HCT116 (cell line): ENCODE results near the gene HPN. TPM values are rescaled to one million over a fixed set of nuclear protein-coding genes. Genes with fewer than 3 reads are reported as not detected.

ENCODE experiments used
- ATAC-seq: fragments of 200-7000 bp; cut with Tn5 transposase; 2 replicates; pipeline ENCODE4 v1.9.1; 2020; ENCODE audit warnings: mild to moderate bottlenecking, moderate library complexity
- BruUV-seq: library from RNA; stranded (reverse); fragments of 400-500 nt; replicated peaks from 2 replicates; lab custom pipeline; 2021; lab: Mats Ljungman, UMichigan
- CTCF ChIA-PET: fragments of 300-600 bp; sonication (Branson Sonifier 250); formaldehyde crosslinking; loops from one replicate; lab custom pipeline; 2021; ENCODE audit warnings: antibody characterized with exemption; lab: Charles Lee
- POLR2A ChIA-PET: fragments of 300-600, 350-600 bp; sonication (Branson Sonifier 250); formaldehyde crosslinking; loops from one replicate; lab custom pipeline; 2021; ENCODE audit warnings: antibody characterized with exemption; lab: Charles Lee
- RAD21 ChIA-PET, 2 experiments: fragments of 300-600 bp; sonication (Branson Sonifier 250); formaldehyde crosslinking; loops; one replicate each; lab custom pipeline; 2023; ENCODE audit warnings: low total read pairs in 2 of 2; ENCODE audit not compliant: uncharacterized antibody in 2 of 2, unreplicated experiment in 2 of 2, low non-redundant PET in 1 of 2; lab: Charles Lee
- DNase-seq: peaks from one replicate; pipeline ENCODE4 v3.0.0-alpha.2; 2010; ENCODE audit warnings: low read depth, low spot score
- H2AFZ ChIP-seq: fragments of 200-600 bp; shearing (Covaris generic), sonication (generic); 2 replicates; pipeline ENCODE4 v1.6.1; 2017; ENCODE audit warnings: low read depth, mixed run types, mixed read lengths, antibody characterized with exemption, low read length; ENCODE audit not compliant: poor library complexity, severe bottlenecking
- H3K27ac ChIP-seq: 2 replicates; pipeline ENCODE4 v1.5.1; 2012; ENCODE audit warnings: low read depth, low read length
- H3K27me3 ChIP-seq: fragments of 200-600 bp; sonication (generic); 2 replicates; pipeline ENCODE4 v1.6.1; 2016; ENCODE audit warnings: mixed run types, low read length, mixed read lengths; ENCODE audit not compliant: insufficient read depth
- H3K36me3 ChIP-seq, 2 experiments: fragments of 200-500 bp in 1 of 2; fragments of 200-600 bp in 1 of 2; sonication (Bioruptor generic) in 1 of 2; sonication (generic) in 1 of 2; 2 replicates each; pipeline versions ENCODE4 v1.5.1 to v1.6.1; 2014 to 2016; ENCODE audit warnings: low read length in 2 of 2, inconsistent platforms in 1 of 2, mixed read lengths in 1 of 2, mixed run types in 1 of 2; ENCODE audit not compliant: insufficient read depth in 2 of 2, control insufficient read depth in 1 of 2
- H3K4me1 ChIP-seq, 2 experiments: fragments of 200-600 bp in 1 of 2; sonication (generic) in 1 of 2; 2 replicates each; pipeline versions ENCODE4 v1.5.1 to v1.6.1; 2012 to 2017; ENCODE audit warnings: low read length in 2 of 2, inconsistent platforms in 1 of 2, mild to moderate bottlenecking in 1 of 2, mixed read lengths in 1 of 2, mixed run types in 1 of 2, moderate library complexity in 1 of 2; ENCODE audit not compliant: insufficient read depth in 2 of 2, control insufficient read depth in 1 of 2
- H3K4me2 ChIP-seq: fragments of 200-600 bp; sonication (generic); 2 replicates; pipeline ENCODE4 v1.6.1; 2017; ENCODE audit warnings: mixed run types, low read length, mixed read lengths
- H3K4me3 ChIP-seq, 2 experiments: fragments of 200-600 bp in 1 of 2; sonication (generic) in 1 of 2; replicated peaks in 1 of 2; 2 replicates each; pipeline ENCODE4 v1.5.1; 2011 to 2016; ENCODE audit warnings: low read length in 2 of 2, control low read depth in 1 of 2, low read depth in 1 of 2, mild to moderate bottlenecking in 1 of 2, mixed read lengths in 1 of 2, mixed run types in 1 of 2
- H3K79me2 ChIP-seq: fragments of 200-600 bp; sonication (generic); 2 replicates; pipeline ENCODE4 v1.6.1; 2017; ENCODE audit warnings: mild to moderate bottlenecking, mixed run types, low read length, moderate library complexity, mixed read lengths; ENCODE audit not compliant: insufficient read depth
- H3K9ac ChIP-seq: fragments of 200-600 bp; sonication (generic); 2 replicates; pipeline ENCODE4 v1.6.1; 2016; ENCODE audit warnings: low read length, mixed read lengths
- H3K9me2 ChIP-seq: fragments of 200-600 bp; sonication (generic), shearing (Covaris generic); 2 replicates; pipeline ENCODE4 v1.6.1; 2017; ENCODE audit warnings: mixed run types, mild to moderate bottlenecking, moderate library complexity; ENCODE audit not compliant: insufficient read depth
- H3K9me3 ChIP-seq, 2 experiments: fragments of 200-500 bp in 1 of 2; fragments of 200-600 bp in 1 of 2; sonication (Bioruptor generic) in 1 of 2; sonication (generic) in 1 of 2; 2 replicates each; pipeline ENCODE4 v1.6.1; 2014 to 2017; ENCODE audit warnings: low read length in 2 of 2, mixed read lengths in 2 of 2, inconsistent platforms in 1 of 2, low read depth in 1 of 2, mild to moderate bottlenecking in 1 of 2, mixed run types in 1 of 2, moderate library complexity in 1 of 2; ENCODE audit not compliant: control insufficient read depth in 1 of 2, insufficient read depth in 1 of 2
- H4K20me1 ChIP-seq: fragments of 200-600 bp; sonication (generic), shearing (Covaris generic); 2 replicates; pipeline ENCODE4 v1.6.1; 2017; ENCODE audit warnings: mixed run types, mild to moderate bottlenecking, moderate library complexity; ENCODE audit not compliant: insufficient read depth
- CBX3 ChIP-seq: IDR thresholded peaks from 2 replicates; pipeline ENCODE4 v1.6.1; 2012; ENCODE audit warnings: low read depth
- CEBPB ChIP-seq: IDR thresholded peaks from 2 replicates; pipeline ENCODE4 v1.6.1; 2012; ENCODE audit warnings: low read depth
- EGR1 ChIP-seq: IDR thresholded peaks from 2 replicates; pipeline ENCODE4 v1.6.1; 2012; ENCODE audit warnings: low read depth
- EZH2 ChIP-seq: fragments of 200-600 bp; sonication (generic); IDR thresholded peaks from 2 replicates; pipeline ENCODE4 v1.6.1; 2017; ENCODE audit warnings: antibody characterized with exemption, mixed run types
- EZH2phosphoT487 ChIP-seq: fragments of 200-600 bp; IDR thresholded peaks from 2 replicates; pipeline ENCODE4 v1.6.1; 2018; ENCODE audit warnings: antibody characterized with exemption, borderline replicate concordance
- MAX ChIP-seq: IDR thresholded peaks from 2 replicates; pipeline ENCODE4 v1.6.1; 2012
- REST ChIP-seq: IDR thresholded peaks from 2 replicates; pipeline ENCODE4 v1.6.1; 2012; ENCODE audit warnings: low read depth
- SIN3A ChIP-seq: IDR thresholded peaks from 2 replicates; pipeline ENCODE4 v1.6.1; 2012; ENCODE audit warnings: low read depth
- ZBTB33 ChIP-seq: IDR thresholded peaks from 2 replicates; pipeline ENCODE4 v1.6.1; 2011; ENCODE audit warnings: mild to moderate bottlenecking, low read length, moderate library complexity; ENCODE audit not compliant: insufficient replicate concordance; ENCODE audit errors: extremely low read depth
- ZNF274 ChIP-seq: fragments of 200-500 bp; sonication (Bioruptor generic); IDR thresholded peaks from 2 replicates; pipeline ENCODE4 v1.6.1; 2014; ENCODE audit warnings: mild to moderate bottlenecking, low read depth, low read length, inconsistent platforms
- intact Hi-C: fragments of 100-400 bp; cut with micrococcal nuclease; formaldehyde crosslinking; loops from 2 replicates; pipeline ENCODE4 v1.10.0; 2022
- total RNA-seq: library from RNA; stranded (reverse); gene quantifications from one replicate; pipeline ENCODE4 v1.2.1, GENCODE V29; 2021; ENCODE audit not compliant: unreplicated experiment
- TF ChIP-seq, protein P1 (sequence below), 3 experiments: fragments of 200-600 bp in 1 of 3; sonication (generic) in 1 of 3; IDR thresholded peaks in 2 of 3; conservative IDR thresholded peaks in 1 of 3; 2 replicates each; pipeline ENCODE4 v1.5.1; 2012 to 2017; ENCODE audit warnings: low read depth in 2 of 3, low read length in 2 of 3, antibody characterized with exemption in 1 of 3, borderline replicate concordance in 1 of 3, control low read depth in 1 of 3, mild to moderate bottlenecking in 1 of 3, mixed read lengths in 1 of 3, mixed run types in 1 of 3, moderate library complexity in 1 of 3; ENCODE audit not compliant: insufficient read depth in 1 of 3
- TF ChIP-seq, protein P2 (sequence below): IDR thresholded peaks from 2 replicates; pipeline ENCODE4 v1.6.1; 2012

Gene HPN
- total RNA-seq, 1 experiment from 2014 or later: 0.32 TPM

DNA sequence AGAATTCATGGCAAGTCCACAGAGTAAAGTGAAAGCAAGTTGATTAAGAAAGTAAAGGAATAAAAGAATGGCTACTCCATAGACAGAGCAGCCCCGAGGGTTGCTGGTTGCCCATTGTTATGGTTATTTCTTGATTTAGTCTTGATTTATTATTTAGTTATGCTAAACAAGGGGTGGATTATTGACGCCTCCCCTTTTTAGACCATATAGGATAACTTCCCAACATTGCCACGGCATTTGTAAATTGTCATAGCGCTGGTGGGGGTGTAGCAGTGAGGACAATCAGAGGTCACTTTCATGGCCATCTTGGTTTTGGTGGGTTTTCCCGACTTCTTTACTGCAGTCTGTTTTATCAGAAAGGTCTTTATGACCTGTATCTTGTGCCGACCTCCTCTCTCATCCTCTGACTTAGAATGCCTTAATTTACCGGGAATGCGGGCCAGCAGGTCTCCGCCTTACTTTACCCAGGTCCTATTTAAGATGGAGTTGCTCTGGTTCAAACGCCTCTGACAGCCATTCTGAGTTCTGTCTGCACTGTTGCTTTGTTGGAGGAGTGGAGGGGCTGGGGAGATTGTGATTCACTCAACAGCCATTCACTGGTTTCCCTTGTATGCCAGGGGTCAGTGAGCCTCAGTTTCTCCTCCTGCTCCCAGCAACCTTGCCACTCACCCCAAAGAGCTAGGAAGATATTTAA, 27.6 kb downstream of the HPN start:
- no peak overlapping the region for H3K27ac ChIP-seq
- H3K4me3 ChIP-seq: no peak overlapping the region

More for the DNA sequence above, 27.6 kb downstream of the HPN start:
- ChIA-PET POLR2A (no interaction called here), RAD21 (no interaction called here), CTCF (interaction anchor here (3.0 kb wide), 1 partner anchor 67 kb away, joined by 28 read pairs; the partner anchor contains the start of gene LGI4)
- Histone ChIP-seq H3K4me1 (peaks cover 10 to 22% of the 10 kb centered on the region in 2 experiments; a peak in 3 of 4 replicates), H3K9ac (no peak overlapping the region), H2AFZ (no peak overlapping the region), H3K4me2 (no peak overlapping the region), H3K9me2 (no peaks in the 10 kb centered on the region), H3K79me2 (no peaks in the 10 kb centered on the region), H3K9me3 (peaks cover 0 to 5% of the 10 kb centered on the region in 2 experiments; a peak in 1 of 4 replicates), H3K27me3 (no peaks in the 10 kb centered on the region), H4K20me1 (no peaks in the 10 kb centered on the region), H3K36me3 (no peaks in the 10 kb centered on the region)
- no peak for DNase-seq
- TF ChIP-seq, protein P1, sequence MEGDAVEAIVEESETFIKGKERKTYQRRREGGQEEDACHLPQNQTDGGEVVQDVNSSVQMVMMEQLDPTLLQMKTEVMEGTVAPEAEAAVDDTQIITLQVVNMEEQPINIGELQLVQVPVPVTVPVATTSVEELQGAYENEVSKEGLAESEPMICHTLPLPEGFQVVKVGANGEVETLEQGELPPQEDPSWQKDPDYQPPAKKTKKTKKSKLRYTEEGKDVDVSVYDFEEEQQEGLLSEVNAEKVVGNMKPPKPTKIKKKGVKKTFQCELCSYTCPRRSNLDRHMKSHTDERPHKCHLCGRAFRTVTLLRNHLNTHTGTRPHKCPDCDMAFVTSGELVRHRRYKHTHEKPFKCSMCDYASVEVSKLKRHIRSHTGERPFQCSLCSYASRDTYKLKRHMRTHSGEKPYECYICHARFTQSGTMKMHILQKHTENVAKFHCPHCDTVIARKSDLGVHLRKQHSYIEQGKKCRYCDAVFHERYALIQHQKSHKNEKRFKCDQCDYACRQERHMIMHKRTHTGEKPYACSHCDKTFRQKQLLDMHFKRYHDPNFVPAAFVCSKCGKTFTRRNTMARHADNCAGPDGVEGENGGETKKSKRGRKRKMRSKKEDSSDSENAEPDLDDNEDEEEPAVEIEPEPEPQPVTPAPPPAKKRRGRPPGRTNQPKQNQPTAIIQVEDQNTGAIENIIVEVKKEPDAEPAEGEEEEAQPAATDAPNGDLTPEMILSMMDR (IDR thresholded peaks at IDR 0.05 in 2 of 3, conservative IDR thresholded peaks at IDR 0.05 in 1 of 3; ENCODE audit: borderline replicate concordance in 1 of 3, insufficient read depth in 1 of 3, low read depth in 2 of 3, low read length in 2 of 3): no peak
- TF ChIP-seq MAX (no peak), ZNF274 (no peak), CEBPB (no peak), EGR1 (no peak), ZBTB33 (no peak), EZH2phosphoT487 (no peak), CBX3 (no peak), EZH2 (no peak), SIN3A (no peak), REST (no peak)
- TF ChIP-seq, protein P2, sequence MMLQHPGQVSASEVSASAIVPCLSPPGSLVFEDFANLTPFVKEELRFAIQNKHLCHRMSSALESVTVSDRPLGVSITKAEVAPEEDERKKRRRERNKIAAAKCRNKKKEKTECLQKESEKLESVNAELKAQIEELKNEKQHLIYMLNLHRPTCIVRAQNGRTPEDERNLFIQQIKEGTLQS: no peak
- intact Hi-C loops: loop anchor here (5.0 kb wide), 1 partner anchor 178 kb away; the partner anchor contains the start of gene LSR
- no TSS peak for BruUV-seq
- ATAC-seq: no peak
